Measurements from ENCODE around the gene SCIMP.

DNA sequence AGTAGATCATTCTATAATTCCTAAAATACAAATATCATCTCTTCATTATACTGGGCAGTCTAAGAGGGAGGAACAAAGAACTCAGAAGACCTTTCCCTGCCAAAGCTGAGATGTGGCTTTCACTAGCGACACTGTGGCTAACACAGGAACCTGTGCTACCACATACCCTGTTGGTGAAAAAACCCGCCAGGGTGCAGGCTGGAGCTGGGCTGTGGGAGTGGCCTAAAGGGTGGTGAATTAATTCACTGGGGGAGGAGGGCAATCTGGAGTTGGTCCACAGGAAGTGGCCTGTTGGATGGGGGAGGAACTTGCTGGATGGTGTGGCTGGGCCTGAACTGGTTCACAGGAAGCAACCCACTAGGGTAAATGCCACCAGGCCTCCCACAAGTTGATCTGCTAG lies 50.4 kb downstream of the SCIMP start:
- TF ChIP-seq TAF1 (IDR thresholded peaks at IDR 0.05; ENCODE audit: borderline replicate concordance, insufficient read depth, low read length) (no peak), POLR2AphosphoS5 (IDR thresholded peaks at IDR 0.05; ENCODE audit: low read depth, low read length) (no peak)
